NCI-H2081 treated with DMSO at 0.1 percent for 48 hours (cell line): Measurements from ENCODE around the gene AVEN.
"Not testable (repeated sequence)": the region's sequence is repeated elsewhere in the genome, so short reads cannot be mapped to it uniquely, and the experiment has no call there.

Experiments
- DNase-seq: peaks from one replicate; lab custom pipeline; 2025; lab: John Stamatoyannopoulos, UW

Gene AVEN

GRCh38 chr15:33852094-33852493, 186.9 kb downstream of the AVEN start:
- DNase-seq, result no peak

- DNase-seq, result no peak
Observed at GRCh38 chr15:33851079-33851478, 187.9 kb downstream of the AVEN start.

GRCh38 chr15:33848011-33848410, 191.0 kb downstream of the AVEN start:
- DNase-seq, result no peak

GRCh38 chr15:33846862-33847261, 192.1 kb downstream of the AVEN start:
- DNase-seq, result no peak

DNA sequence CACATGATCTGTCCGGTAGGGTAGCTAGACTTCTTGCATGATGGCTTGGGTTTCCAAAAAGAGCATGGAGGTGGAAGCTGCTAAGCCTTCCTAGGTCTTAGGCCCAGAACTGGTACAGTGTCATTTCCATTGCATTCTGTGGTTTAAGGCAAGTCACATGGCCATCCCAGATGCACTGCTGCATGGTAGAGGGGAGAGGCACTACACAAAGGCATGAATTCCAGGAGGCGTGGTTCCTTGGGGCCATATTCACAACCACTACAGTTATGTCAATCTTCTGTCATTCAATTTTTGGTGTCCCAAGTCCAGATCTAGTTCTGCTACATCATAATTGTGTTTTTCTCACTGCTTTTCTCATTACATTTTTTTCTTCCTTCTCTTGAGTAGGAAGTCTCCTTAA, 192.9 kb downstream of the AVEN start:
- no peak for DNase-seq

DNA sequence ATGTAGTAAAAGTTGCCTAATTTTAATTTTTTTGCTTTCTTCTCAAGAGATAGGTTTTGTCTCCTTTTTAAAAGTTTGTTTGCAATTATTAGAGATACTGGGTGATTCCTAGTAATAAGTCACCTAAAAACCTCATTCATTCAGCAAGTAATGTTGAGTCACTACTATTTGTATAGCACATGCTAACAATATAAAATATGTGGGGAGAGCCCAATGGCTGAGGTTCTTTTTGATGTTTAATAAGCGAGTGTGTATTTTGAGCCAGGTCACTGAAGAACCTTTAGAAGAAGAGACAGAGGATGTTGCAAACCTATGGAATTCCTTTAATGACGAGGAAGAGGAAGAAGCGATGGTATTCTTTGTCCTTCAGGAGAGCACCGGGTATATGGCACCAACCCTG, 194.4 kb downstream of the AVEN start:
- DNase-seq, result no peak

- no peak for DNase-seq
Observed at GRCh38 chr15:33844186-33844585, 194.8 kb downstream of the AVEN start.

- no peak for DNase-seq
Observed at GRCh38 chr15:33840615-33841014, 198.4 kb downstream of the AVEN start.

- DNase-seq, result no peak
Observed at GRCh38 chr15:33839540-33839939, 199.5 kb downstream of the AVEN start.

DNA sequence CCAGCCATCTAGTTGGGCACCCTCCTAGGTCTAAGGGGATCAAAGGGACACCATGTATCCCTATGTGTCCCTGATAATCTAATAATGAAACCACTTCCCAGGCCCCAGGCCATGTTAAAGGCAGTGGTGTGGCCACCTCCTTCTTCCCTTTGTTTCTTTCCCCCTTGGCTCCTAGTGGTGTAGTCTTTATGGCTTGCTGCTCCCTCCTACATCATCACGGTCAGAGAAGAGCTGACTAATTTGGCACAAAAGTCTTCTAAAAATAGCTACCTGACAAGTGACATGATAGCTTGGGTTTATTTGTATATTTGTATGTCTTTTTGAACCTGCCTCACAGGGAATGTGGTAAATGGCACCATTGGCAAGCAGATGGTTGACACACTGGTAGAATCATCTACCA, 201.7 kb downstream of the AVEN start:
- no peak for DNase-seq

DNA sequence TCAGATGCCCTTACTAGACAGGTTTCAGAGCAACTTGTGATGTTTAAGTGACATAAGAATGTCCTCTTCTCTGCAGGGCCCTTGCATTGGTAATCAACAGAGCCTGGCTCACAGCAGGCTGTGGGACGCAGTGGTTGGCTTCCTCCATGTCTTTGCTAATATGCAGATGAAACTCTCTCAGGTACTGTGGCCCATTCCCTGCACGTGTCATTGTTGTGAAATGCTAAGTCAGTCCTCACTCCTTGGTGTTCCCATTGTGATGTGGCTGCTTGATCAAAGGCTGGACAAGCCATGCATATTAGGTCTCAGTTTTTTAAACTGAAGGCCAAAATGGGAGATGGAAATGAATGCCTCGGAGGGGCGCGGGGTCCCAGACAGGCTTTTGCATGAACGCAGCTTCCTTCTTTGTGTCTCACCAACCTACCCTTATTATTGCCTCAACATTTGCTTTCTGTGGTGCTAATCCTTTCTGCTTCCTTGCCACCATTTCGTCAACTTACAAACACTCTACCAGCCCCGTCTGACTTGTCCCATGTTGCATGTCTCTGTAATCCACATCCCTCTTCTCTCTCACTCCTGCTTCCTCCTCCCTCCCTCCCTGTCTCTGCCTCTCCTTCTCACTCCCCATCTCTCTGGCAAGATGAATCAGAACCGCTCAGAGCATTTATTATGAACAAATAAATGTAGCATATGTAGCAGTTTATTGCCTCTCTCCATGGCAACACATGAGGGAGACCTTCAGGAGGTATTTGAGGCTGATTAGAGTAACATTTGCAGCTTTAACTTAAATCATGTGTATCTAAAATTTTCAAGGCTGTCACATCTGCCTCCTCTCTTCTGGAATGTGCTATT, 203.9 kb downstream of the AVEN start:
- no peak for DNase-seq

DNA sequence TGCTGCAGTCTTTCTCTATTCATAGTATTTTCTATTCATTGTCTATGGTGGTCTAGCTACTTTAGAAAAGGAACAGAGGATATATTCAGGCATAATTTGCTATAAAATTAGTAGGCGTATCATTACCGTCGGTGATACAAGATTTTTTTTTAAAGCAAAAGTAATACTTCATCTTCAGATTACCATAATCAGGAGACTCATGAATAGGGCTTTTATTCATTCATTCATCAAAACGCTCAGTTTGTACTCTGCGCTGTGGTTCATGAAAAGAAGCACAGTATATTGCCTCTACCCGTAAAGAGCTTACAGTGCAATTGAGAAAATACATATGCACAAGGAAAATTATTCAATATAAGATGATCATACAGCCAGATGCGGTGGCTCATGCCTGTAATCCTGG, 207.4 kb downstream of the AVEN start:
- DNase-seq, result no peak

- no peak for DNase-seq
Observed at GRCh38 chr15:33830351-33830750, 208.7 kb downstream of the AVEN start.

- no peak for DNase-seq
Observed at GRCh38 chr15:33826201-33826600, 212.8 kb downstream of the AVEN start.

DNA sequence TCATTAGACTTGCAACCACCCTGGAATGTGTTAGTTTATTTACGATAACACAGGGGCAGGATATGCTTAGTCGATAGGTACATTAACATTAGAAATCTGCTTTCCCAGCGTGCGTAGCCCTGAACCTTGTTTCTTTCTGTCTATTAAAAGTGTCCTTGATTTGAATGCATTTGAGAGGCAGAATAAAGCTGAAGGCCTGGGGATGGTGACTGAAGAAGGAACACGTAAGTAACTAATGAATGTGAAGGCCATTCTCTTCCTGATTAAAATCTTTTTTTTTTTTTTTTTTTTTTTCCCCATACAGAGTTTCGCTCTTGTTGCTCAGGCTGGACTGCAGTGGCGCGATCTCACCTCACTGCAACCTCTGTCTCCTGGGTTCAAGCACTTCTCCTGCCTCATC, 213.6 kb downstream of the AVEN start:
- no peak for DNase-seq

- no peak for DNase-seq
Observed at GRCh38 chr15:33823119-33823518, 215.9 kb downstream of the AVEN start.

DNA sequence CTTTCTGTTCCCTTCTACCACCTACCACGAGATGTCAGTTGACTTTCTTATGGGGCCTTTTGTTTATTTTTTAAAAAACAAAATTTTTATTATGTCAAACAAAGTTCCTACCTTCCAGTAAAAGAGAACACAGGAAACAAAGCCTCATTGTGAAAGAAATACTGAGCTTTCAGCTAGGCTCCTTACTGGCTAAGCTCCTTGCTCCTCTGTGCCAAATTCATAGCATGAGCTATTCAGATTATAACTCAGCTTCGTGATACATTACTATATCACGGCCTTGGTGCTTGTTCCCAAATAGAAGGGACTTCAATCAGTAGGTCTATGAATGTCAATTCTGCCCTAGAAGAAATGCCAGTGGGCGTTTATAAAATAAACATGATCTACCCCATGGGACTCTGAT, 216.5 kb downstream of the AVEN start:
- no peak for DNase-seq

- DNase-seq, result not testable (repeated sequence)
Observed at GRCh38 chr15:33819499-33819898, 219.5 kb downstream of the AVEN start.
